Measurements from ENCODE around the gene HOXB1. TPM values are rescaled to one million over a fixed set of nuclear protein-coding genes. Genes with fewer than 3 reads are reported as not detected.
"Not testable (repeated sequence)": the region's sequence is repeated elsewhere in the genome, so short reads cannot be mapped to it uniquely, and the experiment has no call there.

The HOXB1 gene
- polyA plus RNA-seq, 1 donor: 0.07 TPM

DNA sequence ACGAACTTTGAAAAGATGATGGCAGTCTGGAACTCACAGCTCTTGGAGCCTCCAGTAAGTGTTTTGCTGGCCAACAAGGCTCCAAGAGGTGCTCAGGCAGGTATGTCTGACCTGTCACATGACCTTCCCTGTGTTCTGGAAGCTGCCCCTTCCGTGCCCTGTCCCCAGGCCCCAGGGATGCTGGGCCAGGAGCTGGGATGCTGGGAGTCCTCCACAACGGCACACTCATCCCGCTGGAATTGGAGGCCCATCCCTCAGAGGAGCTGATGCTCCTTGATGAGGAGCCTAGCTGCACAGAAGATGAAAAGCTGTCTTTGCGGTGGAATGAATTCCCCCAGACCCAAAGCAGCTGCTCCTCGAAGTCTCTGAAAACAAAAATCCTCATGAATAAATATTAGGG lies 47.8 kb downstream of the HOXB1 start:
- peaks cover 24% of the 10 kb centered on the region for H3K27me3 ChIP-seq (ENCODE audit: control insufficient read depth, insufficient read depth, low read length)
- no peak overlapping the region for H3K4me3 ChIP-seq (ENCODE audit: low read length)
- DNase-seq: no peak
- no peaks in the 10 kb centered on the region for H3K4me1 ChIP-seq (ENCODE audit: control insufficient read depth, insufficient read depth, low read length)
- peak overlapping the region; percentile 39 for H3K27ac ChIP-seq (ENCODE audit: low read length)
- no CpG with 5 or more reads among the region's 6 CpGs for WGBS (ENCODE audit: insufficient coverage, low lambda C conversion rate)
- no peaks in the 10 kb centered on the region for H3K36me3 ChIP-seq (ENCODE audit: control insufficient read depth, insufficient read depth, low read length)
- H3K9me3 ChIP-seq (ENCODE audit: control insufficient read depth, low read depth, low read length): no peaks in the 10 kb centered on the region

DNA sequence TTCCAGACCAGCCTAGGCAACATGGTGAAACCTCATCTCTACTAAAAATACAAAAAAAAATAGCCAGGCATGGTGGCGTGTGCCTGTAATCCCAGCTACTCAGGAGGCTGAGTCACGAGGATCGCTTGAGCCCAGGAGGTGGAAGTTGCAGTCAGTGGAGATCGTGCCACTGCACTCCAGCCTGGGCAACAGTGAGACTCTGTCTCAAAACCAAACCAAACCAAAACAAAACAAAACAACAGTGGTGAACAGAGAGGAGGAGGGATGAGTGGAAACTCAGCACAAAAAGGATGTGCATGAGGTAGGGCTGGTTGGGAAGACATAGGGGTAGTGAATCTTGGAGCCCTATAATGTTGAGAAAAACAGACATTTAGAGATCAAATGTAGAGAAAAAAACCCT lies 48.5 kb downstream of the HOXB1 start:
- WGBS (ENCODE audit: insufficient coverage, low lambda C conversion rate): no CpG with 5 or more reads among the region's 4 CpGs
- not testable (repeated sequence) for H3K9me3 ChIP-seq (ENCODE audit: control insufficient read depth, low read depth, low read length); DNase-seq; H3K27ac ChIP-seq (ENCODE audit: low read length); H3K4me3 ChIP-seq (ENCODE audit: low read length); H3K4me1 ChIP-seq (ENCODE audit: control insufficient read depth, insufficient read depth, low read length); H3K36me3 ChIP-seq (ENCODE audit: control insufficient read depth, insufficient read depth, low read length)
- H3K27me3 ChIP-seq (ENCODE audit: control insufficient read depth, insufficient read depth, low read length): peaks cover 24% of the 10 kb centered on the region

DNA sequence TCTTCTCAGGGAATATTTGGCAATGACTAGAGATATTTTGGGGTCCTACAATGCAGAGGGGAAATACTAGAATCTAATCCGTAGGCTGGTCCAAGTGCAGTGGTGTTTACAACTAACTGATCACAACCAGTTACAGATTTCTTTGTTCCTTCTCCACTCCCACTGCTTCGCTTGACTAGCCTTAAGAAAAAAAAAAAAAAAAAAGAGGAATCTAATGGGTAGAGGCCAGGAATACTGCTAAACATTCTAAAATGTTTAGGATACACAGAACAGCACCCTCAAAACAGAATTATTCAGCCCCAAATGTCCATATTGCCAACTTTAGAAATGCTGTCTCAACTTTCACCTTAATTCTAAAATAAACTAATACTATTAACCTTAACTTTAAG lies 51.8 kb downstream of the HOXB1 start:
- Histone ChIP-seq H3K27me3 (ENCODE audit: control insufficient read depth, insufficient read depth, low read length) (peaks cover 15% of the 10 kb centered on the region), H3K9me3 (ENCODE audit: control insufficient read depth, low read depth, low read length) (no peaks in the 10 kb centered on the region), H3K4me3 (ENCODE audit: low read length) (no peak overlapping the region), H3K36me3 (ENCODE audit: control insufficient read depth, insufficient read depth, low read length) (no peaks in the 10 kb centered on the region), H3K27ac (ENCODE audit: low read length) (no peak overlapping the region), H3K4me1 (ENCODE audit: control insufficient read depth, insufficient read depth, low read length) (no peaks in the 10 kb centered on the region)
- WGBS (ENCODE audit: insufficient coverage, low lambda C conversion rate): no CpG with 5 or more reads among the region's 2 CpGs
- no peak for DNase-seq

Other genes starting within 250 kb of the HOXB1 start
- gene SKAP1, start 100.8 kb downstream of the HOXB1 start, polyA plus RNA-seq: 3.0 TPM
- 18.6 TPM for gene HOXB2, start 14.1 kb upstream of the HOXB1 start, polyA plus RNA-seq
- gene HOXB4, start 47.3 kb upstream of the HOXB1 start, polyA plus RNA-seq: 5.9 TPM
- 30.8 TPM for gene HOXB3, start 59.2 kb upstream of the HOXB1 start, polyA plus RNA-seq
- 25.7 TPM for gene HOXB5, start 62.8 kb upstream of the HOXB1 start, polyA plus RNA-seq
- gene HOXB6, start 74.0 kb upstream of the HOXB1 start, polyA plus RNA-seq: 9.8 TPM
- 3.5 TPM for gene HOXB7, start 80.0 kb upstream of the HOXB1 start, polyA plus RNA-seq
- gene HOXB8, start 84.3 kb upstream of the HOXB1 start, polyA plus RNA-seq: 1.8 TPM
- 0.03 TPM for gene HOXB9, start 95.3 kb upstream of the HOXB1 start, polyA plus RNA-seq
- not detected for gene PRAC1, start 191.5 kb upstream of the HOXB1 start, polyA plus RNA-seq
- not detected for gene PRAC2, start 192.2 kb upstream of the HOXB1 start, polyA plus RNA-seq
- not detected for gene HOXB13, start 197.7 kb upstream of the HOXB1 start, polyA plus RNA-seq

All from large intestine (tissue), 3 donors.